Activated T-helper 2 cell treated with anti-CD3 and anti-CD28 coated beads, Interferon-gamma antibody, Interleukin-2, Interleukin-4, amounts not matched to agents 10 μg/mL and 5 μg/mL and 100 μg/mL, durations not matched to agents 14 hours and 24 hours and 36 hours (primary cell): ENCODE results near the gene TAF6. TPM values are rescaled to one million over a fixed set of nuclear protein-coding genes. Genes with fewer than 3 reads are reported as not detected.
"Not testable (repeated sequence)": the region's sequence is repeated elsewhere in the genome, so short reads cannot be mapped to it uniquely, and the experiment has no call there.

Experiments used
- DNase-seq: peaks from one replicate; pipeline ENCODE4 v3.0.0; 2021; ENCODE audit warnings: low spot score
- H3K27ac Mint-ChIP-seq: one replicate; pipeline ENCODE4 v1.8.0; 2021; ENCODE audit warnings: mixed read lengths
- H3K27me3 Mint-ChIP-seq: one replicate; pipeline ENCODE4 v1.8.0; 2021; ENCODE audit warnings: low read depth, mixed read lengths
- H3K36me3 Mint-ChIP-seq: one replicate; pipeline ENCODE4 v1.8.0; 2021; ENCODE audit warnings: low read depth, mixed read lengths
- H3K4me1 Mint-ChIP-seq: one replicate; pipeline ENCODE4 v1.8.0; 2021; ENCODE audit warnings: low read depth, mixed read lengths
- H3K4me3 Mint-ChIP-seq: one replicate; pipeline ENCODE4 v1.8.0; 2021; ENCODE audit warnings: low read depth, mild to moderate bottlenecking, moderate library complexity, mixed read lengths
- H3K9me3 Mint-ChIP-seq: one replicate; pipeline ENCODE4 v1.8.0; 2021; ENCODE audit warnings: mixed read lengths
- intact Hi-C: fragments of 100-400 bp; cut with micrococcal nuclease; formaldehyde crosslinking; loops from one replicate; pipeline ENCODE4 v1.15.1; 2023
- total RNA-seq: library from RNA; stranded (reverse); gene quantifications from 2 replicates; pipeline ENCODE4 v1.2.3, GENCODE V29; 2022

TAF6 gene
- total RNA-seq, 1 donor from 2014 or later = 68.1 TPM

DNA sequence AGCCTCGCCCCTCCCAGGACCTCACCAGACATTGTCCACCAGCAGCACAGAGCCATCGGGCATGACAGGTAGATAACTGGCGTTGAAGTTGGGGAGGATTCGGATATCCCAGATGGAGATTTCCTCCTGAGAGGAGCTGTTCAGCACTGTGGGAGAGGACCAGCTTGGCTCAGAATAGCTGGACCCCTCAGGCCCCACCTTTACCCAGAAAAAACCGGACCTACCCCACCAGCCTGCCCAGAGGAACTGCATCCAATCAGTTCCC lies 37.8 kb upstream of the TAF6 start:
- peaks cover 31% of the 10 kb centered on the region for H3K4me1 Mint-ChIP-seq

DNA sequence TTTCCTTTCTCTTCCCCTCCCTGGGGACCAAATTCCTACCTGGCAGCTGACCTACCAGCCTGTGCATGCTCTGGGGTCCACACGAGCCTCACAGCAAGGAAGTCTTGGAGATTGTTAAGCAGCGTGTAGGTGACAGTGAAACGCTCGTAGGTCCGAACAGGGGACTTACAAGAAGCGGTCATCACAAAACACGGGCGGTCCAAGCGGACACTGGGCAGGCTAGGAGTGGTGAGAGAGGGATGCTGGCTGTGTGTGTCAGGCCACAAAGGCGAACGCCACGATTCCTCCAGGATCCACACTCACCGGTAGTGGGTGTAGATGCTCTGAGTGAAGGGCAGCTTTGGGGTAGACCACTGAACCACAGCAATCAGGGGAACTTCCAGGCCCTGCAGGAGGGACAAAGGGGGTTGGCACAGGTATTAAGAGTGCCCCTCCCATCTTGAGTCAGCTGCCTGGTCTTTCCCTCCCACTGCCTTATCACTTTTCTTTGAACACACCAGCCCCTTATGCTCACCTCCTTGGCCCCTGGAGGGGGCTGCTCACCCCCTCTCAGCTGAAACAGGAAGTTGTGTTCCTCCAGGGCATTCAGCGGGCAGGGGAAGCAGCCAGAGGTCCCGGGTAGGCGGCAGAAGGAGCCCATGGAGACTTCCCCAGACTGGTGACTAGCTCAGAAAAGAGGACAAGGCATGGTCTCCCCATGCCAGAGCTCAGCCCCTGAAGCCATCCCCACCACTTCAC lies 37.3 kb upstream of the TAF6 start:
- Mint-ChIP-seq H3K9me3 (no peaks in the 10 kb centered on the region), H3K27me3 (no peaks in the 10 kb centered on the region), H3K4me3 (peak overlapping the region; percentile 77), H3K27ac (no peak overlapping the region), H3K4me1 (peaks cover 33% of the 10 kb centered on the region), H3K36me3 (peaks cover 44% of the 10 kb centered on the region)
- intact Hi-C loops = no loop called here
- no peak for DNase-seq

More for the DNA sequence above, 37.8 kb upstream of the TAF6 start:
- peak overlapping the region; percentile 77 for H3K4me3 Mint-ChIP-seq
- no peaks in the 10 kb centered on the region for H3K9me3 Mint-ChIP-seq
- DNase-seq = no peak
- intact Hi-C loops = no loop called here
- no peaks in the 10 kb centered on the region for H3K27me3 Mint-ChIP-seq
- peaks cover 39% of the 10 kb centered on the region for H3K36me3 Mint-ChIP-seq
- H3K27ac Mint-ChIP-seq = no peak overlapping the region

DNA sequence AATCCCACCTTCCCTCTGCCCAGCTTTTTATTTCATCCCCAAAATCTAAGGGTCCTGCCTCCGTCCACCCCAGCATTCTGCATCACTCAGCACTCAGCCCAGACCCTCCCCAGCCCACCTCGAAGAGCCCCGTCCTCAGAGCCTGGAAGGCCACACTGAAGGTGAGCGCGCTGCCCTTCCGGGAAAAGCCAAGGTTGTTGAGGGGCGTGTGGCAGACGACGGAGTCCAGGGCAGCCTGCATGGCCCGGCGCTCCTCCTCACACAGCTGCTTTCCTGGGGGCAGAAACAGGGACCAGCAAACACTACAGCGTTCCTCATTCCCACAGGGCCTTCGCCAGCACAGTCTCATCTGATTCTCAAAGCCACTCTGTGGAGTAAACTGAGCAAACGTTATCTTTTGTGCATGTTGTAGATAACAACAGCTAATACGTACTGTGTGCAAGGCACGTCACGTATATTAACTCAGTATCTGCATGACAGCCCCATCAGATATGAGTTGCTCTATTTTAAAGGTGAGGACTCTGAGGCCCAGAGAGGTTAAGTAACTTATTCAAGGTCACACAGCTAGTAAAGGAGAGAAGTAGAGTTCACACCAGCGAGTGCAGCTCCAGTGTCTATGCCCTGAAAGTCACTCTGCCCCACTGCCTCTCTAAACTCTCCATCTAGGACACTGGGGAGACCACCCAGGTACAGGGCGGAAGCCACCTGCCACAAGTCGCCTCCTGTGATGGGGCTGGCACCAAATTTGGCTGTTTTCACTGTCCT lies 36.6 kb upstream of the TAF6 start:
- H3K9me3 Mint-ChIP-seq = no peaks in the 10 kb centered on the region
- no peak for DNase-seq
- H3K27me3 Mint-ChIP-seq = no peaks in the 10 kb centered on the region
- H3K27ac Mint-ChIP-seq = no peak overlapping the region
- no peak overlapping the region for H3K4me3 Mint-ChIP-seq
- intact Hi-C loops = no loop called here
- H3K36me3 Mint-ChIP-seq = peaks cover 44% of the 10 kb centered on the region
- peaks cover 33% of the 10 kb centered on the region for H3K4me1 Mint-ChIP-seq

DNA sequence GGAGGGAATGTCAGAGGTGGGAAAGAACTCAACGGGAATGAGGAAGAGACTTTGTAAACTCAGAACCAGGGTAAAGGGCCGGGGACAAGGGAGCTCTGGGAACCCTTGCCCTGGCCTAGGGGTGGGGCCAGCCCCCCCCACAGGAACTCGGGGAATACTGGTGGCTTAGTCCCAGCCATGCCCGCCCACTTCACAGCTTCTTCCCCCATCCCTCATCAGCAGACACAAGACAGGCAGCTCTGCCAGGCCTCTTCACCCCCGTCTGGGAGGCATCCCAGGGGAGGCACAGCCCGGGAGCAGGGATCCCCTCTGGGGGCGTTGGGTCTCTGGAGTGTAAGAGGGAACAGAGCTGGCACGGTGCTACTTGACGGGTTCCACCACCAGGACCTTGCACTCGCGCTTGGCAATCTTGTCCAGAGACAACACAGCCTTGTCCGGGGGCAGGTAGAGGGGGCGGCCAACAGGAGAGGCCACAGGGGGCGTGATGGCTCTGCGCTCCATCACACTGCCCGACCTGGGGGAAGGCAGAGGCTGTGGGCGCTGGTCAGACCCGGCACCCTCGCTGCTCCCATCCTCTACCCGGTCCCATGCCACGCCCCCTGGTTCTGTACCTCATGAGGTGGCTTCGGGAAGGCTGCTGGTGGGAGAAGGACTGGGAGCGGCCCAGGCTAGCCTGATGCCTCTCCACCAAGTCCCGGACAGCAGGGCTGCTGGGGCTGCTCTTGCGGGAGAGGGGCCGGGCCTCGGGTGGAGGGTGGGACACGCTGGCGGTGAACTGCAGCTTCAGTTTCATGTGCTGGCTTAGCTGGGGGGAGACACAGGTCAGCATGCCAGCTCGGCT lies 35.7 kb upstream of the TAF6 start:
- intact Hi-C loops = no loop called here
- no peaks in the 10 kb centered on the region for H3K27me3 Mint-ChIP-seq

DNA sequence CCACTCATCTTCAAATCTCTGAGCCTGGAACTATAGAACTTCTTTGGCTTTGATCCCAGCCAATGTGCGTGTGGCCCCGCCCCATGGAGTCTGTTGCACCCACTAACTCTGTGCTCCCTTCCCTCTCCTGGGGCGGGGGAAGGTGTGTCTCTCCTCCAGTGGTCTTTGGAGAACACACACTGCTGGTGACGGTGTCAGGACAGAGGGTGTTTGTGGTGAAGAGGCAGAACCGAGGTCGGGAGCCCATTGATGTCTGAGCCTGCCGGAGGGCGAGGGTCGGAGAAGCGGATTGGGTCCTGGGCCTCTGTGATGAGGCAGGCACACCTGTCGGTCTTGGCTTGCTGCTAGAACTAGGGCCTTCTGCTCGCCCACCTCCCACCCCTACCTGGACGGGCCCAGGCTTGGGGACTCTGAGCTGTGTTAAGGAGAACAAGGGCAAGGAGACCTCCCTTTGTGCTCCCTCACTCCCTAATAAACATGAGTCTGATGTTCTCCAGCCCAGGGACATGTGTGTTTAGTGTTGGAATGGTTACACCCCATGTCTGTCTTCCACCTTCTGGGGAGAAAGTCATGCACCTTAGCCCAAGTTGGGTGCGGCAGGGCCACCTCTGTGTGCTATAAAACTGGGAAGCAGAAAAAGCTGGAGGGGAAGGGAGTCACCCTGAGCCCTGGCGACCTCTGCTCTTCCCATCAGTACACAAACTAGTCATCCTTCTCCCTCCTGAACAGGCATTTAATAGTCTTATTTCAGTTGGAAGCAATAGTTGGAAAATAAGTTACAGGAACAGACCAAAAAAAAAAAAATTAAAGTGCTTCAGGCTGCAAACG lies 34.8 kb upstream of the TAF6 start:
- Mint-ChIP-seq H3K36me3 (peaks cover 49% of the 10 kb centered on the region), H3K4me1 (peaks cover 35% of the 10 kb centered on the region)

More for the DNA sequence above, 35.7 kb upstream of the TAF6 start:
- DNase-seq = no peak
- H3K4me3 Mint-ChIP-seq = no peak overlapping the region
- H3K4me1 Mint-ChIP-seq = peaks cover 39% of the 10 kb centered on the region
- peaks cover 49% of the 10 kb centered on the region for H3K36me3 Mint-ChIP-seq
- no peaks in the 10 kb centered on the region for H3K9me3 Mint-ChIP-seq
- H3K27ac Mint-ChIP-seq = no peak overlapping the region

DNA sequence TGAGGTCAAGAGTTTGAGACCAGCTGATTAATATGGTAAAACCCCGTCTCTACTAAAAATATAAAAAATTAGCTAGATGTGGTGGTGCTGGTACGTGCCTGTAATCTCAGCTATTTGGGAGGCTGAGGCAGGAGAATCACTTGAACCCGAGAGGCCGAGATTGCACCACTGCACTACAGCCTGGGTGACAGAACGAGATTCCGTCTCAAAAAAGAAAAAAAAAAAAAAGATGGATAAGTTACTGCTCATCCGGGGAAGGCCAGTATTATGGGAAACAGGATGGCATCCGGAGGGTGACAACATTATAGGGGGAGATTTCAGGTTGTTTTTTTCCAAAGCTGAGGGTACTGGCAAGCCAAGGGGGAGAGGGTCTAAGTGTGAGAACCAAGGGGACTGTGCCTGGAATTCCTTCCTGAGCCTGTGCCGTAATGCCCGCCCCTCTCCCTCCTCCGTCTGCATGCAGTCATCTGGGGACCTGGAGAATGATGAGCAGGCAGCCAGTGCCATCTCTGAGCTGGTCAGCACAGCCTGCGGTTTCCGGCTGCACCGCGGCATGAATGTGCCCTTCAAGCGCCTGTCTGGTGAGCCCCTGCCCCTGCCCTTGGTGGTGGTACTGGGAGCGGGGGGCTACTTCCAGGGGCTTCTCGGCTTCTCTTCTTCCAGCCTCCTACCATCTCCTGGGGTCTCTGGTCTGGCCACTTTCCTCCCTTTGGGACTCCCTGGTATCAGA lies 33.9 kb upstream of the TAF6 start:
- Mint-ChIP-seq H3K4me3 (no peak overlapping the region), H3K4me1 (peaks cover 38% of the 10 kb centered on the region), H3K9me3 (no peaks in the 10 kb centered on the region), H3K27ac (no peak overlapping the region), H3K27me3 (no peaks in the 10 kb centered on the region), H3K36me3 (peaks cover 49% of the 10 kb centered on the region)
- no peak for DNase-seq
- intact Hi-C loops = no loop called here

More for the DNA sequence above, 34.8 kb upstream of the TAF6 start:
- H3K9me3 Mint-ChIP-seq = no peaks in the 10 kb centered on the region
- no peak for DNase-seq
- H3K27ac Mint-ChIP-seq = no peak overlapping the region
- H3K4me3 Mint-ChIP-seq = no peak overlapping the region
- H3K27me3 Mint-ChIP-seq = no peaks in the 10 kb centered on the region
- intact Hi-C loops = no loop called here

DNA sequence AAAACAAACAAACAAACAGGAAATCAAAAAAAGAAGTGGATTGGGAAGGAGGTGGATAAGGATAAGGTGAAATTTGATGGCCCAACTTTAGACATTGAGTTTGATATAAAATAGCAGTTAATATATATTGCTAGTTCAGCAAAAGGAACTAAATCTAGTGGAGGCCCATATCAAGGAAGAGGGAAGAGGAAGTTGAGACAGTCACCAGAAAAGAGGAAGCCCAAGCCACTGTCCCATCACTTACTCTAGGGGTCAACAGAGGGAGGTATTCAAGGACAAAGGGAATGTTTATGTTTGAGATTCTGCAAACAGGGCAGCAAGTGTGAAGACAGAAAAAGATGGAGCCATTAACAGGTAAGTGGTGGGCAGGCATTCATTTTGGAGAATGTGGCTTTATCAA lies 33.2 kb upstream of the TAF6 start:
- H3K4me3 Mint-ChIP-seq = no peak overlapping the region
- H3K36me3 Mint-ChIP-seq = peaks cover 45% of the 10 kb centered on the region
- no peak for DNase-seq
- H3K9me3 Mint-ChIP-seq = no peaks in the 10 kb centered on the region
- H3K27me3 Mint-ChIP-seq = no peaks in the 10 kb centered on the region
- intact Hi-C loops = no loop called here
- H3K27ac Mint-ChIP-seq = peak overlapping the region; percentile 19
- H3K4me1 Mint-ChIP-seq = peaks cover 35% of the 10 kb centered on the region

DNA sequence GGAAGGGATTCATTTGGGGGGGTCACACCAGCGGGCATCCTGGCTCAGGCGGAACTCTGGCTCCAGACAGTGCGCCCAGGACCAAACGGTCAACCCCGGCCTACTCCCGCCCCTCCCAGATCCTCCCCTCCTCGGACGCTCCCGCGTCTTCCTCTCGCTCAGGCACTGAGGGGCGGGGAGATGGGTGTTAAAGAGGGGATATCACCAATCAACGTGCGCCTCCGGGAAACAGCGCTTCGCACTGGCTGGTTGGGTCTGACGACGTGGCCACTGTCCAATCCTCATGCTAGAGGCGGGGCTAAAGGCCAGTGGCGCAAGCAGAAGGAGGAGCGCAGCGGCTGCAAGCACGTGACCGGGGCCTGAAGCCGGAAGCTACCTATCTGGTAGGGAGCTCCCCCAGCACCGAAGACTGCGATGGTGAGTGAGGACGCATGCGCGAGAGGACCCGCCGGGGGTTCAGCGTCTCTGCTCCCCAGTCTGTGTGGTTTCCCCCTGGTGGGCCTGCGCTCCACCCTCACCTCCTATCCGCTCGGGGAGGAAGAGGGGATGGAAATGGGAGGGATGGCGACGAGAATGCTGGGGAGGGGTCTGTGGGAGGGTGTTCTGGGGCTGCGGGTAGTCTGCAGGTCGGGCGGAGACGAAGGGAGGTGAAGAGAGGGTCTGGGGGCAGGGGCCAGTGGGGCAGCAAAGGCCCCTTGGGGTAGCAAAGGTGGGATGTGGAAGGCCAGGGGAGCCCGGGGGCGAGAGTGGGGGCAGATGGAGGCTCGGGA lies 29.6 kb upstream of the TAF6 start, which contains the start of gene LAMTOR4:
Gene LAMTOR4 (plus strand): TSS at position 360 of the 770 bp plus-strand sequence. CDS start 55 bp downstream, at position 415.
- no peaks in the 10 kb centered on the region for H3K27me3 Mint-ChIP-seq
- no peaks in the 10 kb centered on the region for H3K9me3 Mint-ChIP-seq
- peak within 1 kb of the TSS; percentile 96 for H3K4me3 Mint-ChIP-seq
- intact Hi-C loops = loop anchor here (2.0 kb wide), 2 partner anchors 60 kb away; partner anchors contain the start of gene COPS6
- H3K4me1 Mint-ChIP-seq = peaks cover 21% of the 10 kb centered on the region
- peak within 1 kb of the TSS; percentile 95 for H3K27ac Mint-ChIP-seq
- peak; percentile 99 for DNase-seq
- H3K36me3 Mint-ChIP-seq = peaks cover 21% of the 10 kb centered on the region

DNA sequence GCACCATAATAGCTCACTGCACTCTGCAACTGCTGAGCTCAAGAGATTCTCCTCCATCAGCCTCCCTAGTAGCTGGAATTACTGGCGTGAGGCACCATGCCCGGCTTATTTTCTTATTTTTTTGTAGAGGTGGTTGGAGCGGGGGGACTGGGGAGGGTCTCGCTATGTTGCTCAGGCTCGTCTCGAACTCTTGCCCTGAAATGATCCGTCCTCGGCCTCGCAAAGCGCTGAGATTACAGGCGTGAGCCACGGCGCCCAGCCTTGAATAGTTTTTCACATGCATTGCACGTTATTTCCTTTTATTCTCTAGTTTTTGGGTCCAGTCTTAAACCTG lies 29.0 kb upstream of the TAF6 start:
- Mint-ChIP-seq H3K4me3 (peak overlapping the region; percentile 96), H3K9me3 (no peaks in the 10 kb centered on the region), H3K27me3 (no peaks in the 10 kb centered on the region), H3K27ac (peak overlapping the region; percentile 95), H3K36me3 (peaks cover 21% of the 10 kb centered on the region), H3K4me1 (peaks cover 18% of the 10 kb centered on the region)
- DNase-seq = no peak
- intact Hi-C loops = loop anchor here (2.0 kb wide), 2 partner anchors 59 to 61 kb away; partner anchors contain the start of gene COPS6

DNA sequence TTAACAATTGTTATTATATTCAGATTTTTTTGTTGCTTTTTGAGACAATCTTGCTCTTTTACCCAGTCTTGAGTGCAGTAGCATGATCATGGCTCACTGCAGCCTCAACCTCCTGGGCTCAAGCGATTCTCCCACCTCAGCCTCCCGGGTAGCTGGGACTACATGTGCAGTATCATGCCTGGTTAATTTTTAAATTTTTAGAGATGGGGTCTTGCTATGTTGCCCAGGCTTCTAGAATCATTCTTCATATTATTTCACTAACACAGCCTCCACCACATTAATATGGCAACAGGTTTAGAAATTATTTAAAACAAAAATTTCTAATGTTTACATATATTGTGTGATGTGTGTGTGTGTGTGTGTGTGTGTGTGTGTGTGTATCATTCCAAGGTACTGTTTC lies 28.1 kb upstream of the TAF6 start:
- H3K27ac Mint-ChIP-seq = no peak overlapping the region
- H3K4me3 Mint-ChIP-seq = no peak overlapping the region

DNA sequence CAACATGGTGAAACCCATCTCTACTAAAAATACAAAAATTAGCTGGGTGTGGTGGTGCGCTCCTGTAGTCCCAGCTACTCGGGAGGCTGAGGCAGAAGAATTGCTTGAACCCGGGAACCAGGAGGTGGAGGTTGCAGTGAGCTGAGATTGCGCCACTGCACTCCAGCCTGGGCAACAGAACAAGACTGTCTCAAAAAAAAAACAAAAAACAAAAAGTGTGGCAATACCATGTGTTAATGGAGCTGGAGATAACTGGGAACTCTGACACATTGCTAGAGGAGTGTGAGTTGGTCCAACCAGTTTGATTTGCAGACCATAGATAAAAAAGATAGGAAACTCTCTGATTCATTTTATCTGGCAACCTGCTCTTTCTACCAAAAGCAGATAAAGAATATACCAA lies 27.2 kb upstream of the TAF6 start:
- H3K27ac Mint-ChIP-seq, intact Hi-C loops, H3K9me3 Mint-ChIP-seq, DNase-seq, H3K36me3 Mint-ChIP-seq, H3K27me3 Mint-ChIP-seq, H3K4me3 Mint-ChIP-seq: not testable (repeated sequence)
- H3K4me1 Mint-ChIP-seq = peaks cover 14% of the 10 kb centered on the region

More for the DNA sequence above, 28.1 kb upstream of the TAF6 start:
- Mint-ChIP-seq H3K27me3 (no peaks in the 10 kb centered on the region), H3K9me3 (no peaks in the 10 kb centered on the region), H3K4me1 (peaks cover 14% of the 10 kb centered on the region), H3K36me3 (peaks cover 13% of the 10 kb centered on the region)
- intact Hi-C loops = no loop called here
- no peak for DNase-seq
